Thyroid gland (tissue), 4 donors: ENCODE data around the gene F2RL3. TPM values are rescaled to one million over a fixed set of nuclear protein-coding genes. Genes with fewer than 3 reads are reported as not detected.

Experiments used
- DNase-seq, 2 donors: peaks; one replicate each; pipeline ENCODE4 v3.0.0-alpha.2; 2019
- H3K27ac ChIP-seq, 3 donors: fragments of 200-600 bp; sonication (generic); 1 replicate in 2 of 3; 2 replicates in 1 of 3; pipeline ENCODE4 v1.5.1; 2016 to 2019; ENCODE audit warnings: mild to moderate bottlenecking in 1 of 3, moderate library complexity in 1 of 3
- H3K27me3 ChIP-seq: fragments of 200-600 bp; sonication (generic); one replicate; pipeline ENCODE4 v1.5.1; 2019
- H3K36me3 ChIP-seq, 2 donors: fragments of 200-600 bp; sonication (generic); one replicate each; pipeline ENCODE4 v1.5.1; 2016 to 2019
- H3K4me1 ChIP-seq, 2 donors: fragments of 200-600 bp; sonication (generic); one replicate each; pipeline ENCODE4 v1.5.1; 2017 to 2019
- H3K4me3 ChIP-seq, 3 donors: fragments of 200-600 bp; sonication (generic); replicated peaks in 1 of 3; 1 replicate in 2 of 3; 2 replicates in 1 of 3; pipeline ENCODE4 v1.5.1; 2016; ENCODE audit warnings: mild to moderate bottlenecking in 1 of 3
- H3K9me3 ChIP-seq: fragments of 200-600 bp; sonication (generic); one replicate; pipeline ENCODE4 v1.5.1; 2017
- POLR2A ChIP-seq, 2 donors: fragments of 450-650 bp; IDR thresholded peaks; one replicate each; pipeline ENCODE4 v1.6.1; 2017; ENCODE audit warnings: antibody characterized with exemption in 2 of 2, mild to moderate bottlenecking in 2 of 2, moderate library complexity in 1 of 2
- WGBS, 2 donors: methylation state at CpG; one replicate each; pipeline ENCODE4 v1.1.5; 2017; 5-methylcytosine and 5-hydroxymethylcytosine counted together
- intact Hi-C: fragments of 100-400 bp; cut with DNase I; formaldehyde crosslinking; loops from one replicate; pipeline ENCODE4 v1.15.1; 2023
- total RNA-seq, 4 donors: library from RNA; depleted of rRNA; stranded (reverse); fragments of >200 nt; gene quantifications; one replicate each; pipeline ENCODE4 v1.2.3, GENCODE V29; 2016
- TF ChIP-seq, protein P1 (sequence below), 6 experiments: fragments of 200-600 bp in 3 of 6; fragments of 450-650 bp in 3 of 6; sonication (generic) in 3 of 6; IDR thresholded peaks; one replicate each; pipeline ENCODE4 v1.5.1; 2016 to 2019; ENCODE audit warnings: antibody characterized with exemption in 6 of 6, mild to moderate bottlenecking in 2 of 6, inconsistent platforms in 1 of 6, moderate library complexity in 1 of 6

The F2RL3 gene
- total RNA-seq, 4 donors from 2014 or later: 9.9 to 44.2 (median 12.6) TPM

DNA sequence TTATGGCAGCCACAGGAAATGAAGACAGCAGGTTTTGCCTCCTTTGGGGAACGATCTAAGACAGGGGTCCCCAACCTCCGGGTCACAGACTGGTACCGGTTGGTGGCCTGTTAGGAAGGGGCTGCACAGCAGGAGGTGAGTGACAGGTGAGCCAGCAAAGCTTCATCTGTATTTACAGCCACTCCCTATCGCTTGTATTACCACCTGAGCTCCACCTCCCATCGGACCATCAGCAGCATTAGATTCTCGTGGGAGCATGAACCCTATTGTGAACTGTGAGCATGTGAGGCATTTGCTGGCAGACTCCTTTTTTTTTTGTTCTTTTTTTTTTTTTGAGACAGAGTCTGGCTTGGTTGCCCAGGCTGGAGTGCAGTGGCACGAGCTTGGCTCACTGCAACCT is 22.2 kb downstream of the F2RL3 start:
- DNase-seq: no peak
- 89 to 97% methylated on average over 7 of the region's 7 CpGs for WGBS, 2 donors
- TF ChIP-seq POLR2A (IDR thresholded peaks at IDR 0.05): no peak
- TF ChIP-seq, protein P1, sequence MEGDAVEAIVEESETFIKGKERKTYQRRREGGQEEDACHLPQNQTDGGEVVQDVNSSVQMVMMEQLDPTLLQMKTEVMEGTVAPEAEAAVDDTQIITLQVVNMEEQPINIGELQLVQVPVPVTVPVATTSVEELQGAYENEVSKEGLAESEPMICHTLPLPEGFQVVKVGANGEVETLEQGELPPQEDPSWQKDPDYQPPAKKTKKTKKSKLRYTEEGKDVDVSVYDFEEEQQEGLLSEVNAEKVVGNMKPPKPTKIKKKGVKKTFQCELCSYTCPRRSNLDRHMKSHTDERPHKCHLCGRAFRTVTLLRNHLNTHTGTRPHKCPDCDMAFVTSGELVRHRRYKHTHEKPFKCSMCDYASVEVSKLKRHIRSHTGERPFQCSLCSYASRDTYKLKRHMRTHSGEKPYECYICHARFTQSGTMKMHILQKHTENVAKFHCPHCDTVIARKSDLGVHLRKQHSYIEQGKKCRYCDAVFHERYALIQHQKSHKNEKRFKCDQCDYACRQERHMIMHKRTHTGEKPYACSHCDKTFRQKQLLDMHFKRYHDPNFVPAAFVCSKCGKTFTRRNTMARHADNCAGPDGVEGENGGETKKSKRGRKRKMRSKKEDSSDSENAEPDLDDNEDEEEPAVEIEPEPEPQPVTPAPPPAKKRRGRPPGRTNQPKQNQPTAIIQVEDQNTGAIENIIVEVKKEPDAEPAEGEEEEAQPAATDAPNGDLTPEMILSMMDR (IDR thresholded peaks at IDR 0.05): no peak

DNA sequence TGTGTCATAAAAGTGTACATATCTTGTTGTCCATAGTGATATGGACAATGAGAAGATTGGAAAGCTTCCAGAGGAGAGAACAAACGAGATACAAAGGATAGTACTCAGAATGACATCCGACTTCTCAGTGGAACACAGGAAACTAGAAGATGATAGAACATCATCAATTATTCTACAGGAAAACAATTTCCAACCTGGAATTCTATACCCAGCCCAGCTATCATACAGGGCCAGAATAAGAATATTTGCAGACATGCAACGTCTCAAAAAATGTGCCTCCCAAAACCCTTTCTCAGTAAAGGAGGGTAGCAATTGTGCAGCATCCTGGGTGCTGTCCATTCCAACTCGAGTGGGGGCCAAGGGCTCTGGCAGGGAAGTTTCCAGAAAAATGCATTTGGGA is 24.0 kb downstream of the F2RL3 start:
- Histone ChIP-seq H3K4me3 (no peak overlapping the region), H3K27me3 (no peaks in the 10 kb centered on the region), H3K4me1 (no peaks in the 10 kb centered on the region), H3K27ac (no peak overlapping the region), H3K9me3 (no peaks in the 10 kb centered on the region), H3K36me3 (peaks cover 0 to 4% of the 10 kb centered on the region in 2 donors)
- intact Hi-C loops: no loop called here
- TF ChIP-seq, protein P1 (IDR thresholded peaks at IDR 0.05): no peak
- no peak for TF ChIP-seq POLR2A (IDR thresholded peaks at IDR 0.05)
- 88 to 91% methylated on average over 4 of the region's 4 CpGs for WGBS, 2 donors
- DNase-seq: no peak

More for the DNA sequence above, 22.2 kb downstream of the F2RL3 start:
- Histone ChIP-seq H3K36me3 (peaks cover 0 to 4% of the 10 kb centered on the region in 2 donors), H3K27me3 (no peaks in the 10 kb centered on the region), H3K4me3 (no peak overlapping the region), H3K27ac (no peak overlapping the region), H3K9me3 (no peaks in the 10 kb centered on the region), H3K4me1 (no peaks in the 10 kb centered on the region)
- intact Hi-C loops: no loop called here

- H3K4me3 ChIP-seq: no peak overlapping the region
- intact Hi-C loops: no loop called here
- no peaks in the 10 kb centered on the region for H3K27me3 ChIP-seq
- no peaks in the 10 kb centered on the region for H3K4me1 ChIP-seq
- WGBS, 2 donors: 96% methylated on average over 9 to 11 of the region's 11 CpGs
- no peaks in the 10 kb centered on the region for H3K9me3 ChIP-seq
- TF ChIP-seq, protein P1 (IDR thresholded peaks at IDR 0.05): no peak
- TF ChIP-seq POLR2A (IDR thresholded peaks at IDR 0.05): no peak
- DNase-seq: no peak
- peaks cover 0 to 4% of the 10 kb centered on the region in 2 donors for H3K36me3 ChIP-seq
- H3K27ac ChIP-seq: no peak overlapping the region
Observed at GRCh38 chr19:16914421-16914820, 25.6 kb downstream of the F2RL3 start.

DNA sequence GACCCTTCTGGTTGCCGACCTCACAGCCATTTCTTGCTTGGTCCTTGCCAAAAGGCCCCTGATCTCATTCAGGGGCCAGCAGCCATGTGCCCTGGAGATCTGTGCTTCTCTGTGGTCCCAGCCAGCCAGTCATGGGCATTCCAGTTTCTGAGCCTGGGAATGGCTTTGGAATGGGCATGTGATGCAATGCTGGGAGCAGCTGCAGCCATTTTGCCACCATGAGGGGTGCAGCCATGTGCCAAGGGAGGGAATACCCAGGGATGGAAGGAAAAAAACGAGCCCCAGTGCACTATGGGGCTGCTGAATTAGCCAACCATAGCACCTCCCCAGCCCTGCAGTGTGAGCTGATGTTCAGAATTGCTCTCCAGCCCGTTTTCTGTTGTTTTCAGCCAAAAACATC is 26.3 kb downstream of the F2RL3 start:
- no peak overlapping the region for H3K27ac ChIP-seq
- H3K9me3 ChIP-seq: no peaks in the 10 kb centered on the region
- TF ChIP-seq POLR2A (IDR thresholded peaks at IDR 0.05): no peak
- TF ChIP-seq, protein P1 (IDR thresholded peaks at IDR 0.05): no peak
- peaks cover 0 to 4% of the 10 kb centered on the region in 2 donors for H3K36me3 ChIP-seq
- WGBS, 2 donors: 74 to 75% methylated on average over 3 of the region's 3 CpGs
- H3K4me3 ChIP-seq: no peak overlapping the region
- no peaks in the 10 kb centered on the region for H3K4me1 ChIP-seq
- no peaks in the 10 kb centered on the region for H3K27me3 ChIP-seq
- DNase-seq: no peak
- intact Hi-C loops: no loop called here

DNA sequence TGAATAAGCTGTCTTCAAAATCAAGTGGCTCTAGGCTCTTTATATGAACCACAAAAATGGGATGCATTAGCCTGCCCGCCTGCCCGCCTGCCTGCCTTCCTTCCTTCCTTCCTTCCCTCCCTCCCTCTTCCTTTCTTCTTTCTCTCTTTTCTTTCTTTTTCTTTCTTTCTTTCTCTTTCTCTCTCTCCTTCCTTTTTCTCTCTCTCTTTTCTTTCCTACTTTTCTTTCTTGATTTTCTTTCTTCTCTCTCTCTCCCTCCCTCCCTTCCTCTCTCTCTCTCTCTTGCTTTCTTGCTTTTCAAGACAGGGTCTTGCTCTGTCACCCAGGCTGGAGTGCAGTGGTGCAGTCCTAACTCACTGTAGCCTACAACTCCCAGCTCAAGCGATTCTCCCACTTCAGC is 26.9 kb downstream of the F2RL3 start:
- TF ChIP-seq, protein P1 (IDR thresholded peaks at IDR 0.05): no peak
- no peak for TF ChIP-seq POLR2A (IDR thresholded peaks at IDR 0.05)
- H3K9me3 ChIP-seq: no peaks in the 10 kb centered on the region
- WGBS, 2 donors: 72 to 80% methylated on average over 3 of the region's 3 CpGs
- H3K36me3 ChIP-seq: peaks cover 0 to 4% of the 10 kb centered on the region in 2 donors
- no peak for DNase-seq
- no peak overlapping the region for H3K4me3 ChIP-seq
- intact Hi-C loops: no loop called here
- no peaks in the 10 kb centered on the region for H3K4me1 ChIP-seq
- no peak overlapping the region for H3K27ac ChIP-seq
- no peaks in the 10 kb centered on the region for H3K27me3 ChIP-seq
